Measurements from ENCODE around the gene MOK. TPM values are rescaled to one million over a fixed set of nuclear protein-coding genes. Genes with fewer than 3 reads are reported as not detected.
"Not testable (repeated sequence)": the region's sequence is repeated elsewhere in the genome, so short reads cannot be mapped to it uniquely, and the experiment has no call there.

Gene MOK
- total RNA-seq, 1 experiment from 2014 or later: 38.4 TPM

DNA sequence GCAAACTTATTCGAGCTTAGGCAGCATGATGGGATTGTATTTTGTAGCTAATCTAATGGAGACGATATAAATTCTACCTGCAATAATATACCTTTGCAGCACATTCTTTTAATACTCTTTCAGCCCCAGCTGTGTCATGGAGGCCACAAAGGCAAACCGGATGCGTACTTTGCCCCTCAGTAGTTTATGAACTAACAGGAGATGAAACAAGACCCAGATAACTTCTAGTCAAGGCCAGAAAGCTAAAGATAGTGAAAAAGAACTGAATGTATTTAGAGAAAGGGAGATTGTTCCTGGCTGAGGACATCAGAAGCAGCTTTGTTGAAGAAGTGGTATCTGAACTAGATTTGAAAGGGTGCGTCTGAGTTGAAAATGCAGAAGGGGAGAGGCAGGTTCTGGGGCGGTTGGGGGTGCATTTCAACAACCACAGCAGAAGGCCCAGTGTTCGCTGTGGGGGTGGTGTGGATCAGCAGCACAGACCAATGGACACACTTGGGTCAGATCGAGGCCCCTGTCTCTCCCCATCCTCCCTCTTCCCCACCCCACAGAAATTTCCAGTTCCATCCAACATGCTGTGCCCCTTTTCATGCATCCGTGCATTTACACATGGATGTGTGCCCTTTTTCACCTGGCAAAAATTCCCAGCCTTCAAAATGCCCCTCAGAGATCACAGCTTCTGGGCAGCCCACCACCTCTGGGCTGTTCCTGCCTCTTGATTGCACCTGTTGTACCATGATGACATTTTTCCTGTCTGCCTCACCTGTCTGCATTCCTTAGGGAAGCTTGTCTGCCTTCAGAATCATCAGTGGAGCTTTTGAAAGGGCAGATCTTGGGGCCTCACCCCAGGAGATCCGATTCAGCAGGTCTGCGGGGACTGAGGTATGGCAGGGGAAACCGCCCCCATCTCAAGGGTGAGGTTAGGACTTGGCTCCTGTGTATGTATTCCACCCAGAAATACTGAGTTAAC is 16.8 kb upstream of the MOK start:
- DNase-seq (ENCODE audit: low read depth): no peak

DNA sequence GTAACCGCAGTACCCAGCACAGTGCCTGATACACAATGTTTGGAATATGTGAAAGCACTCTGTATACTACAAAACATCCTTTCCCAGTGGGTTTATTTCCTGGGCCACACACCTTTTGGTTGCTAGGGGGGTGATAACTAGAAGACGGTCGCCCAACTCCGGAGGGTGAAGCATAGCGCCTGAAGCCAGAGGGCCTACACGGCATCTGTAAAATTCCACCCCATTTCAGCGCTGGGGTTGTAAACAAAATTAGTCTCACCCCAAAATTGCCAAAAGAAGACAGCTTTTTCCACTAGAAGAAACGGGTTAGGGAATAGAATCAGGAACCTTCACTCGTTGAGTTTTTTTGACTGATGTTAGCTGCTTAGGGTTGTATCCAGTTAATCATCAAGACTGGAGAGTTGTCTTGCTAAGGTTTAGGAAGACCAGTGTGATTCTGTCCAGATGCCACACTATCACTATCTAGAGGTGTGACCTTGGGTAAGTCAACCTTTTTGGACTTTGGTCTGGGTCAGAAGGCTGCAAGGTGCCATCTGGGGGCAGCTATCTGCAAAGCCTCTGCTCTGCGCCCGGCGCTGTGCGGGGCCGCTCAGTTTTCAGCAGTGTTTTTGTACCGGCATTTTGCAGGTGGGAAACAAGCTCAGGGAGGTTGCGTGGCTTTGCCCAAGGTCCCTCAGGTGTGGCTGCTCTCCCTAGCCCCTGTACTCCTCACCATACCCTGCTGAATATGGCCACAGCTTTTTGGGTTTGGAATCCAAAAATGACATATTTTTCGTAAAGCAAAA is 15.9 kb upstream of the MOK start:
- DNase-seq (ENCODE audit: low read depth): no peak

DNA sequence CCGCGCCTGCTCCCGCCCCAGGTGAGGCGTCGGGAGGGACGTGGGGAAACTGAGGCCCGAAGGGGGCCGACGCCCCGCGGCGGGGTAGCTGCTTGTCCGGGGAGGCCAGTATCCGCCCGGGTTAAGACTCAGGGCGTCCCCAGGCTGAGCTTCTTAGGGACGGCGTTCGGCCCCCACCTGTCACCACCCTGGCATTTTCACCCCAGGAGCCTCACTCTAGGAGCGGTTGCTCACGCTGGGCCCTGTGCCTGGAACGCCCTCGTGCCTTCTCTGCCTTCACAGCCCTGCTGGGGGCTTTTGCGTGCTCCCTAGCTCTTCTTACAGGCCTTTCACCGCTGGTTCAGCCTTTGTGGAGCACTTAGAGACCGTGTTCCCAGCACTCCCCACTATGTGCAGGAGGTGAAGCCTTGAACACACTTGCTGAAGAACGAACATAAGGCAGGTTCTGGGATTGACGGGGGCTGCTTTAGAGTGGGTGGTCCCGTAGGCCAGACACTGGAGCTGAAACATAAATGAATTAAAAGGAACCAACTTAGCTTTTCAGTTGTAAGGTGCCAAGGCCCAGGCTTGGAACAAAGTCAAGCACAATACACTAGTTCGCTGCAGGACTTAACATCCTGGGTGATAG is 15.2 kb upstream of the MOK start:
- peak; percentile 39 for DNase-seq (ENCODE audit: low read depth)

DNA sequence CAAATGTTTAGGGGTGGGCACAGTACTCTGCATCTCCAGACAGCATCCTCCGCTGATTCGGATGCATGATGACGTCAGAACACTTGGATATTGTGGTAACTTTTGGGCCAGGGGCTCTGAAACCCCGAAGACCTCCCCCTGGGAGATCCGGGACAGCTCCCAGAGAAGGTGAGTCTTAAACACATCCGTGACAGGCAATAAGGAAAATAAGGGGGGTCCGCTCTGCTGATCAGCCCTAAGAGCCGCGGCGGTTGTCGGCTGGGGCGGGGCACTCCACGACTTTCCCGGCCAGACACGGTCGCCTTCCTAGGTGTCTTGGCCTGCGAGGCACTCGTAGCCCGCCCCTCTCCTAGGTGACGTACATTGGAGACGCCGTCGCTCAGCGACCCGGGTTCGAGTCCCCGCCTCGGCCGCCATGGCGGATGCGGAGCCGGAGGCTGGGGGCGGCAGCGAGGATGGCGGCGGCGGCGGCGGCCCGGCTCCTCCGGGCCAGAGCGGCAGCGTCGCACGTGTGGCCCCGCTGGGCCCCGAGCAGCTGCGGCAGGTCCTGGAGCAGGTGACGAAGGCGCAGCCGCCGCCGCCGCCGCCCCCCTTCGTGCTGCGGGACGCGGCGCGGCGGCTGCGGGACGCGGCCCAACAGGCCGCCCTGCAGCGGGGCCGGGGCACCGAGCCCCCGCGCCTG is 14.5 kb upstream of the MOK start, which contains the start of gene ZNF839:
ZNF839 (plus strand) TSS at position 396 of the 682 bp plus-strand sequence; CDS start at position 416, 20 bp downstream.
- peak; percentile 82 for DNase-seq (ENCODE audit: low read depth)

DNA sequence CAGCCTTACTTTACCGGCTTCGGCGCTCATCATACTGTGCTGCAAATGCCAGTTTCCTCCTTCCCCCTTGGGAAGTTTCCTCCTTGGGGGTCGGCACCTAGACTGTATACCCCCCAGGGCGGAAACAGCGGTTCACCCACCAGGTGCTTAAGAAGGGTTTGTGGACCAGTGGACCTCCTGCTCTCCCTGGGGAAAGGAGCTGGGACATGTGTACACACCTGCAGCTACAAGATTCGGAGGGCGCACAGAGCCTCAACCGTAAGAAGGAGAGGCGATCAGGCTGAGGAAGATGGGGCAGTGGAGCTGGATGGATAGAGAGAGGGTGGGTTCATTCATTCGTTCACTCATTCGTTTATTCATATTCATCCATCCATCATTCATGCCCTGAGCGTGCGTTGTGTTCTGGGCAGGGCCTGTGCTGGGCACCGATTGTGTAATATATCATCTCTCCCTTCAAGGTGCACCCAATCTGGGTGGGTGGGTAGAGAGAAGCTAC is 13.9 kb upstream of the MOK start:
- DNase-seq (ENCODE audit: low read depth): no peak

DNA sequence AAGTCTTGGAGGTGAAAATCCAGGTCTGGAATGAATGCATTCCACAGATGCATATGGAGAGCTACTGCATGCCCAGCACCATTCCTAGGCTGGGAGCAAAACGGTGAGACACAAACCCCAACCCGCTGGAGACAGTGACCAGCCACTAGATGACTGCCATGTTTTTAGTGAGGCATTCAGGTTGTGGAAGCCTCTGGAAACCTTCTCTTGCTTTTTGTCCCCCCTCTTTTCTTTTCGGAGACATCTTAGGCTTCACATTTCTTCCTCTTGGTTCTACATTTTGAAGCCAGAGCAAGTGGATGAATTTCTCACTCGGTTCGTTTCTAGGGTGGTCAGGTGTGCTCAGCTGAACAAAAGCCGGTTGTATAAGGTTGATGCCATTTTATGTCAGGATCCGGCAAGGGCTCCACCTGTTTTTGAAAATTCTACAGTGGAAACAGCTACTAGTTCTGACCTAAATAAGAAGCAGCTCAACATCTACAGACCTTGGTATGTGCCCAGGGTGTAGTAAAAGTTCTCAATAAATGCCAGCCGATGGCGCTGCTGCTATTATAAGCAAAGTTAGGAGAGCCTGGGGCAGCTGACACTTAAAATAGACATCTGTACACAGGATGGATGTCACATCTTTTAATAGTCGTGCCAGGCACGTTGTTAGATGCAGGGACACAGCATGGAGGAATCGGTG is 12.7 kb upstream of the MOK start:
- peak; percentile 70 for DNase-seq (ENCODE audit: low read depth)

DNA sequence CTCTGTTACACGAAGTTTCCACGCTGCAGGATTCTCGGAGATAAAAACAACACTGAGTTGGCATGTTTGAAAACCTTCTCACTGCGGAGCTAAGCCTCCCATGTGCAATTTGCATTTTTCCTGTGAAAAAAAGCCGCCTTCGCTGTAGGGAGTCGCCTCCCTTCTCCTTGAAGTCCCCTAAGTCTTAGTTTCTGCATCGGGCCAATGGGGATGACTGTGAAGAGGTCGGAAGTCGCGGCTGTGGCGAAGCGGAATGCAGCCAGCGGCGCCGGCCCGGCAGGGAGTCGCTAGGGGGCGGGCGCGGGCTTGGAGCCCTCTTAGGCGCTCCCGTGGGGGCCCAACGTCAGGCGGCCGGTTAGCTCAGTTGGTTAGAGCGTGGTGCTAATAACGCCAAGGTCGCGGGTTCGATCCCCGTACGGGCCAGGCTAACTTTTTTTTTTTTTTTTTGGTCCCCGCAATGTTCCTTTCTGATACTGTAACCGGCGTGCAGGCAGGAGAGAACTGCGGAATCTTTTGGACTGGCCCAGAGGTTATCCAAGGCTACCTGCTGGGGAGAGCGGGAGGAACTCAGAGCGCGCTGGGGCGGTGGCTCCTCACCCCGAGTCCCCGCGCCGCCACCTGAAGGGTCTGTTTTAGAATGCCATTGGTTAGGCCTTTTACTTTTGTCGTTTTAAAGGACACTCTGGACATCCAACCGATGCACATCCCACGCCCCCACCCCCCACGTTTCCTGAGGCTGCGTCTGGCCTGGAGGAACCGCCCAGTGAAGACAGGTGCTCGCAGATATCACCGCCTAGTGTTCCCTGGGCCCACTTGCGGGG is 12.0 kb upstream of the MOK start:
- peak; percentile 88 for DNase-seq (ENCODE audit: low read depth)

DNA sequence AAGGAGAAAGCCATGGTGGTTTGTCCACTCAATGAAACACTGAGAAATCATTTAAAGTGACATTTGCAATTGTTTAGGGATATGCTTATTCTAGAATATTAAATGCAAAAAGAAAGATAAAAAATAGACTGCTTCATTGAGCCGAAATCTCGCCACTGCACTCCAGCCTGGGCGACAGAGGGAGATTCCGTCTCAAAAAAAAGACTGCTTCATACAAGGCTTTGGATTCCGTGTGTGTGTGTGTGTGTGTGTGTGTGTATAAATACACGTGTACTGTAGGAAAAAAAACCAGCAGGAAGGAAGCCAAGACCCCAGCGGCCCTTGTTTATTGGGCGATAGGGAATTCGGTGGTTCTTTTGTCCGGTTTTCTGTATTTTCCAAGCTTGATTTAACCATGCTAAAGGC is 11.4 kb upstream of the MOK start:
- DNase-seq (ENCODE audit: low read depth): peak; percentile 72

DNA sequence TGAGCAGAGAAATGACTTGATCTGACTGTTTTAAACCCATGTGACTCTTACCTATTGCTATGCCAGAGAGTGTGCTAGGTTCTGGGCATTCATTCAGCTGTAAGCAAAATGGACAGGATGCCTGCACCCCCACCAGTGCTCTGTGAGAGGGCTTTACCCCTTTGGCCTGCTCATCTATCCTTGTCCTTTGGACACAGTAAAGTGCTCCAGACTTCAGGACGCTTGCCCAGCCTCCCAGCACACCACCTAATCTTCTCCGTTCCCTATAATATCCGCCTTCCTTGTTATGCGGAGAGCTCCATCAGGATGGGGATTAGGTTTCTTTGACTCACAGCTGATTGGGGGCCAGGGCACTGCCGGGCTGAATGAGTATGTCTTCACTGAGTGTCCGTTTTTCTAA is 10.2 kb upstream of the MOK start:
- no peak for DNase-seq (ENCODE audit: low read depth)

DNA sequence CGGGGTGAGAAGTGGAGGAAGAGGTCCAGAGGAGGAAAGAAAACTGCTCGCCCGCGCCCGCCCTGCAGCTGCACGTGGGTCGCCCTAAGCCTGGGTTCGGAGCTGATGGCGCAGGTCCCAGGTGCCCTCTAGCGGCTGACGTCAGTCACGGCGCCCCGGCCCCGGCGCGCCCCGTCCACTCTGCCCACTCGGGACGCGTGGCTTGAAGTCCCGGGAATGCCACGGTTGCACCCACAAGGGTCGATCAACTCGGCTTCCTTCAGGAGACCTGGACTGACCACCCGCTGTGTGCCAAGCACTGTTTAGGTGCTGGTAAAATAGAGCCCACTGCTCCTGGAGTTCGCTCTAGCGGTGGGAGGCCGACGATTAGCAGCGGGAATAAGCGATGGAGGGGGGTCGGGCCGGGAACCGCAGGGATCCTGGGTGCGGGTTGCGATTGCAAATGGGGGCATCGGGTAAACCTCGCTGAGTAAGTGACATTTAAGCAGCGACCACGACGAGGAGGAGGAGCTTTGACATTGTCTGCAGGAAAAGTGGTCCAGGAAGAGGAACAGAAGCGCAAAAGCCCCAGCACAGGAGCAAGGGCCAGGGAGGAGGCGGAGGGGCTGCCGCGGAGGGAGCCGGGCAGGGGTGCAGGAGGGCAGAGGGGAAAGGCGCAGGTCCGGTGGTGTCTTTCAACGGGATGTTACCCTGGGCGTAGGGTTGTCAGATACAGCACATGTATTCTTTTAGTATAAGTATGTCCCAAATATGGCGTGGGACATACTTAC is 9.5 kb upstream of the MOK start:
- DNase-seq (ENCODE audit: low read depth): peak; percentile 76

DNA sequence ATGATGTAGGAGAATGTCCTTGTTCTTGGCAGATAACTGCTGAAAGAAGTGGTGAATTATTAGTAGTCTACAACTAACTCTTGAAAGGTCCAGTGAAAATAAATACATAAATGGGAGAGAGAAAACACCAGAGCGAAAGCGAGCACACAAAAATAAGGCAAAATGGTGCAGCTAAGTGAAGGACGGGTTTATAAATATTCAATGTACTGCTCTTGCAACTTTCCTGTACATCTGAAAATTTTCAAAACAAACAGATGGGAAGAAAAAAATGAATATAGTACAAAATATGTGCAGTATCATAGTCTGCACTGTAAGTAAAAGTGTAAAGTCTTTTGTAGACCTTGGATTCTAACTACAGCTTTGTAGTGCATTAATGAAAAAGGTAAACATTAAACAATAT is 1.3 kb downstream of the MOK start:
- DNase-seq (ENCODE audit: low read depth): no peak

DNA sequence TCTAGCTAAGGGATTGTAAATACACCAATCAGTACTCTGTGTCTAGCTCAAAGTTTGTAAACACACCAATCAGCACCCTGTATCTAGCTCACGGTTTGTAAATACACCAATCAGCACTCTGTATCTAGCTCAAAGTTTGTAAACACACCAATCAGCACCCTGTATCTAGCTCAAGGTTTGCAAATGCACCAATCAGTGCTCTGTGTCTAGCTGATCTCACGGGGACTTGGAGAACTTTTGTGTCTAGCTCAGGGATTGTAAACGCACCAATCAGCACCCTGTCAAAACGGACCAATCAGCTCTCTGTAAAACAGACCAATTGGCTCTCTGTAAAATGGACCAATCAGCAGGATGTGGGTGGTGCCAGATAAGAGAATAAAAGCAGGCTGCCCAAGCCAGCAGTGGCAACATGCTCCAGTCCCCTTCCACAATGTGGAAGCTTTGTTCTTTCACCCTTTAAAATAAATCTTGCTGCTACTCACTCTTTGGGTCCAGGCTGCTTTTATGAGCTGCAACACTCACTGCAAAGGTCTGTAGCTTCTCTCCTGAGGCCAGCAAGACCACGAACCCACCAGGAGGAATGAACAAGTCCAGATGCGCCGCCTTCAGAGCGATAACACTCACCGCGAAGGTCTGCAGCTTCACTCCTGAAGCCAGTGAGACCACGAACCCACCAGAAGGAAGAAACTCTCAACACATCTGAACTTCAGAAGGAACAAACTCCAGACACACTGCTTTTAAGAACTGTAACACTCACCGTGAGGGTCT is 6.5 kb downstream of the MOK start:
- DNase-seq (ENCODE audit: low read depth): not testable (repeated sequence)

DNA sequence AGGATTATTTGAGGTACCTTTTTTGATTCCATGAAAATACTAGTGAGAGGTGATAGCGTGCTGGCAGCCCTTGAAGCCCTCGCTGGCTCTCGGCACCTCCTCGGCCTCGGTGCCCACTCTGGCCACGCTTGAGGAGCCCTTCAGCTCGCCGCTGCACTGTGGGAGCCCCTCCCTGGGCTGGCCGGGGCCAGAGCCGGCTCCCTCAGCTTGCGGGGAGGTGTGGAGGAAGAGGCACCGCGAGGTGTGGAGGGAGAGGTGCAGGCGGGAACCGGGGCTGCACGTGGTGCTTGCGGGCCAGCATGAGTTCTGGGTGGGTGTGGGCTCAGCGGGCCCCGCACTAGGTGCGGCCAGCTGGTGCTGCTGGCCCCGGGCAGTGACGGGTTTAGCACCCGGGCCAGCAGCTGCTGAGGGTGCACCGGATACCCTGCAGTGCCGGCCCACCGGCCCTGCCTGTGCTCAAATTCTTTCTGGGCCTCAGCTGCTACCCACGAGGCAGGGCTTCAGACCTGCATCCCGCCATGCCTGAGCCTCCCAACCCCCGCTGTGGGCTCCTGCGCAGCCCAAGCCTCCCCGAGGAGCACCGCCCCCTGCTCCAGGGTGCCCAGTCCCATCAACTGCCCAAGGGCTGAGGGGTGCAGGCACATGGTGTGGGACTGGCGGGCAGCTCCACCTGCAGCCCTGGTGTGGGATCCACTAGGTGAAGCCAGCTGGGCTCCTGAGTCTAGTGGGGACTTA is 7.4 kb downstream of the MOK start:
- no peak for DNase-seq (ENCODE audit: low read depth)

DNA sequence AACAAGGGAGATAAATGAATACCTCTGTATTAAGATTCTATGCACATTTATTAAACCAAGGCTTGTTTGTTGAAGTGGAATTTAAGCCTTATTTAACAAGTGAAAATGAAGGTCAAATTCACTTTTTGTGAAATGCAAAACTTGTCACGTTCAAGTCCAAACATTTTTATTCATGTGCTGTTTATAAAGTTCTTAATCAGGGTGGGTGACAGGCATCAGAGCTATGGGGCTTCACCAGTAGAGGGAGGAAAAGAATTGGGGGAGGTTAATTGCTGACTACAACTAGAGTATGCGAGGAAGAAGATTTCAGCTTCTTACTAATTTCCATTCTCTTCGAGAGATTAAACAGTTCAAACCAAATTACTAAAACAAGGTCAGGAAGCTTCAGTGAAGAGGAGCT is 9.7 kb downstream of the MOK start:
- no peak for DNase-seq (ENCODE audit: low read depth)

DNA sequence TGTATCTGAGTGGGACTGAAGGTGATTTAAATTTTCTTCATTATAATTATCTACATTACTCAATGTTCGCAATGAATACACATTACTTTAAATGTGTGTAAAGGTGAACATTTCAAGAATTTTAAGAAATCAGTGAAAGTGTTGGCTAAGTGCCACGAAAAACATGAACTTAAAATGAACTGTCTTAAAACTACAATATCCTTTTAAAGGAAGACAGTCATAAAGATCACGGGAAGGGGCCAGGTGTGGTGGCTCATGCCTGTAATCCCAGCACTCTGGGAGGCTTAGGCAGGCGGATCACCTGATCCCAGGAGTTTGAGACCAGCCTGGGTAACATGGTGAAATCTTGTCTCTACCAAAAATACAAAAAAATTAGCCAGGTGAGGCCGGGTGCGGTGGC is 11.2 kb downstream of the MOK start:
- no peak for DNase-seq (ENCODE audit: low read depth)

DNA sequence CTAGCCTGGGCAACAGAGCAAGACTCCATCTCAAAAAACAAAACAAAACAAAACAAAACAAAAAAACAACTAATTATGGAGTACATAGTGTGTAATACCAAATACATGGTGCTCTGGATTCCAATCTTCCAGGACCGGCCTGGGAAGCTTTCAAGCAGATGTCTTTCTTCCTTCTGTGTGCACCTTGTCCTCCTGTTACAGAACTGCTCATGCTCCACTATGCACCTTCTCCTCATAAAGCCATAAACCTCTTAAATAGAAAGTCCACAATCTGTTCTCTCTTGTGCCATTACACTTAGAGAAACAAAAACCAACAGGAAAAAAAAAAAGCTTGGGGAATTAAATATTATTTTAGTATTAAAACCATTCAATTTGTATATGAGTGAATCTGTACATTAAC is 12.5 kb downstream of the MOK start:
- no peak for DNase-seq (ENCODE audit: low read depth)

DNA sequence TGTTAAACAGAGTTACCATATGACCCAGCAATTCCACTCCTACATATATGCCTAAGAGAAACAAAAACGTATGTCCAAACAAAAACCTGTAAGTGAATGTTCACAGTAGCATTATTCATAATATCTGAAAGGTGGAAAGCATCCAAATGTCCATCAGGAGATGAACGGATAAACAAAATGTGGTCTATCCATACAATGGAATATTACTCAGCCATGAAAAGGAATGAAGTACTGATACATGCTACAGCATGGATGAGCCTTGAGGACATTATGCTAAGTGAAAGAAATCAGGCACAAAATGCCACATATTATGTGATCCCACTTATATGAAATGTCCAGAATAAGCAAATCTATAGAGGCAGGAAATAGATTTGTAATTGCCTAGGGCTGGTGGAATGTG is 16.8 kb downstream of the MOK start:
- no peak for DNase-seq (ENCODE audit: low read depth)

DNA sequence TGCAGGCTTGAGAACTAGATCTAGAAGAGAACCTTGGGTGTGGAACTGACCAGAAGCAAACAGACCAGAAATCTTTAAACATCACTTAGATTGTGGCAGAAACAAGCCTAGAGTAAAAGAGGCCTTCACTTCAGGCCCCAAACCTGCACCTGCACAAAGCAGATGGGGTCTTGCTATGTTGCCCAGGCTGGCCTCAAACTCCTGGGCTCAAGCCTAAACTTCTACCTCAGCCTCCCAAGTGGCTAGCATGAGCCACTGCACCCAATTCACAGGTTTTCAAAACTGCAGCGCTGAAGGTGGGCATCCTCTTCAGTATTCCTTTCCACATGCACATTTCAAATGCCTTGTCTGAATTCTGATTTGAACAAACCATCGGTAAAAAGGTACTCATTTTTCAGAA is 19.9 kb downstream of the MOK start:
- no peak for DNase-seq (ENCODE audit: low read depth)
